HG03460 (cell line): ENCODE data around the gene MPC2.
"Not testable (repeated sequence)": the region's sequence is repeated elsewhere in the genome, so short reads cannot be mapped to it uniquely, and the experiment has no call there.

Experiments used
- ATAC-seq: cut with Tn5 transposase; IDR thresholded peaks from one replicate; pipeline ENCODE4 v1.9.1; 2021; ENCODE audit not compliant: unreplicated experiment

Gene MPC2

DNA sequence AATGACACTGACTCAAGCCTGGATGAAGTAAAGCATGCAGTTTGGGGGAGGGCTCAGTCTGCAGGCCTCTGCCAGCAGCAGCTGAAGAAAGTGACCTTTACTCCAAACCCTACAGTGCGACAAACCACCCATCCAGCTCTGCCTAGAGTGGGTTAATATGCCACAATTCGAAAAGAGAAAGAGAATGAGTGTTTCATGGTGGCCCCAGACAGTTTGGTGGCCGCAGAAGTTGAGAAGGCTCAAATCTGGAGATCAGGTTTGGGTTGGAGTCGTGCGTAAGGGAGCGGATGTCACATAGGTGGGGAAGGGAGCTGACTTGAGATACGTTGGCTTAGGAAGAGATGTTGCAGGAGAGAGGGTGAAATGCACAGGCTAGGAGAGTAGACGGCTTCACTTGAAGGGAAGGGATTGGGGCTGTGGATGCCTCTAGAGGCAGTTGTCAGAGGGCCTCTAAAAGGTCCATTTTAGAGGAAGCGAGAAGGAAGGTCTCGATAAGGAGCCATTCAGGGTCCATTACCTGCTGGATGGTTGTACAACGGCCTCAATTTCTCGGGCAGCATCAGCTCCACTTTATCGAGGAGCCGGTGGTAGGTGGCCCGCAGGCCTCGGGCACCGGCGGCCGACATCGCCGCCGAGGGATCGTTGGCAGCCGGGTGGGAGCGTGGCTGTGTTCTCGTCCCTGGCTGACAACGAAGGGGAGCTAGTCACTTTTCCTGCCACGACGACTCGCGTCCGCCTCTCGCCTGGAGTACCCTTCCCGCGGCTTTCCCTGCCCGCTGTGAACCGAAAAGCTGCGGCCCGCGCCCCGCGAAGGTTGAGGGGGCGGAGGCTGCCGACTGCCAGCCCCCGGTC lies 1.4 kb downstream of the MPC2 start:
- ATAC-seq = peak; percentile 5

- no peak for ATAC-seq
Measured at GRCh38 chr1:167934426-167935215, 2.3 kb downstream of the MPC2 start.

GRCh38 chr1:167933788-167934187 lies 3.1 kb downstream of the MPC2 start:
- no peak for ATAC-seq

GRCh38 chr1:167929725-167930124 lies 7.1 kb downstream of the MPC2 start:
- no peak for ATAC-seq

GRCh38 chr1:167928919-167929318 lies 8.0 kb downstream of the MPC2 start:
- not testable (repeated sequence) for ATAC-seq

DNA sequence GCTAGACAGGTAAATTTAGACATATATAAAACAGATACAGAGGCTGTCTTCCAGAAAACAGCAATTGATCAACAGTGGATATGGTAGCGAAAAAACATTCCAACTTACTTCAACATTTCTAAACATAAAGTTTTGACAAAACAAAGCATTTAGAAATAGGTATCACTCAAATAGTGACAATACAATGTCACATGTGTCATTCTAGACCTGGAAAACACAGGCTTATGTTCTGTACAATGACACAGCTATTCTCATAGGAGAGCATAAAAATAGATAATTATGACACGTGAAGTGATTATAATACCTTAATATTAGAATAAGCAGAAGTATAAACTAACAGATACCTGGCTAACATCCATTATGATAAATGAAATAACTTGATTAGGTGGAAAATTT lies 8.4 kb downstream of the MPC2 start:
- ATAC-seq = no peak

DNA sequence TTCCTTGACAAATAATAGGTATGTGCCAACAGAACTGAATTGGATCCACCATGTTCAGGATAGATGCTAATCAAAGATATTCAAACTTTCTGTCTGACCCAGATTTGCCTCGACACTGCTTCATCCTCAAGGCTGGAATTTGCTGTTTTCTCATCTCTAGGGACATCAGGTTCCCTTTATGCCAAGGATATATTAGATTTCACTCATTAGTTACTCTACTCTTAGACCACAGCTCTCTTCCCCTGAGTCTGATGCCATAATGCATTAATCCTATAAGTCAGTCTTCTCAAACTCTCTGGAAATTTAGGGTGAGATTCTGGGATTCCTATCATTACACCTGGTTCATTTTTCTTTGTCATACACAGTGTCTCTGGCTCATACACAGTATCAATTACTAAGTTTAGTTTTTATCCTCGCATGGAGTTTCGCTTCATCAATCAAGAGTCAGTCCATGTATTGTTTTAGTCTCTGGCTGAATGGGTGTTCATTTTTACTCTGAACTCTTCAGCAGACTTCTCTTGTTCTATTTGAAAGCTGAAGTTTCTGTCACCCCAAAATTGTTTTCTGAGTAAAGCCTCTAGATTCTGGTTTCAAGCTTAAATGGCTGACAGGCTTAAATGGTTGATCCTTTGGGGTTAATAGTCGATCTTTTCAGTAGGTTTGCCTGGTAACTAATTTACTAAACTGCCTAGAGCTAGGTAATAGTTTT lies 9.7 kb downstream of the MPC2 start:
- peak; percentile 64 for ATAC-seq

- ATAC-seq = no peak
Measured at GRCh38 chr1:167926486-167926997, 10.3 kb downstream of the MPC2 start.

GRCh38 chr1:167924543-167925231 lies 12.2 kb downstream of the MPC2 start:
- no peak for ATAC-seq

- ATAC-seq = no peak
Measured at GRCh38 chr1:167924102-167924501, 12.8 kb downstream of the MPC2 start.

DNA sequence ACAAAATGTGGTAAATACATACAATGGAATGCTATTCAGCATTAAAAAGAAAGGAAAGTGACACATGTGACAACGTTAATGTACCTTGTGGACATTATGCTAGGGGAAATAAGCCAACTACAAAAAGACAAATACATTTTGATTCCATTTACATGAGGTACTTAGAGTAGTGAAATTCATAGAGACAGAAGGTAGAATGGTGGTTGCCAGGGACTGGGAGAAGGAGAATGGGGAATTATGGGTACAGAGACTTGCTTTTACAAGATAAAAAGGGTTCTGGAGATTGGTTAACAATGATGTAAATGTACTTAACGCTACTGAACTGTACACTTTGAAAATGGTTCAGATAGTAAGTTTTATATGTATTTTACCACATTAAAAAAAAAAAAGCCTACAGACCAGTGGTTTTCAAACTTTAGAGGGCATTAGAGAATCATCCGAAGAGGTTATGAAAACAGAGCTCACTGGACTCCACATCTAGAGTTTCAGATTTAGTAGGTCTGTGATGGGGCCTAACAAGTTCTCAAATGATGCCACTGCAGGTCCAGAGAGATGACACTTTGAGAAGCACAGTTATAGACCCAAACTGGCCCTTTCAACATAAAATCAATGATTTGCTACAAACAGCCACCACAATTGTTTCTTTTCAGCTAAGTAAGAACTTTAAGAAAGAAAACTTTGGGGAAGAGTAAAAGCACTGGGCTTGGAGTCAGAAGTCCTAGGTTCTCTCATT lies 13.4 kb downstream of the MPC2 start:
- ATAC-seq = no peak

GRCh38 chr1:167922611-167923074 lies 14.2 kb downstream of the MPC2 start:
- ATAC-seq = no peak

GRCh38 chr1:167922023-167922422 lies 14.8 kb downstream of the MPC2 start:
- ATAC-seq = no peak

DNA sequence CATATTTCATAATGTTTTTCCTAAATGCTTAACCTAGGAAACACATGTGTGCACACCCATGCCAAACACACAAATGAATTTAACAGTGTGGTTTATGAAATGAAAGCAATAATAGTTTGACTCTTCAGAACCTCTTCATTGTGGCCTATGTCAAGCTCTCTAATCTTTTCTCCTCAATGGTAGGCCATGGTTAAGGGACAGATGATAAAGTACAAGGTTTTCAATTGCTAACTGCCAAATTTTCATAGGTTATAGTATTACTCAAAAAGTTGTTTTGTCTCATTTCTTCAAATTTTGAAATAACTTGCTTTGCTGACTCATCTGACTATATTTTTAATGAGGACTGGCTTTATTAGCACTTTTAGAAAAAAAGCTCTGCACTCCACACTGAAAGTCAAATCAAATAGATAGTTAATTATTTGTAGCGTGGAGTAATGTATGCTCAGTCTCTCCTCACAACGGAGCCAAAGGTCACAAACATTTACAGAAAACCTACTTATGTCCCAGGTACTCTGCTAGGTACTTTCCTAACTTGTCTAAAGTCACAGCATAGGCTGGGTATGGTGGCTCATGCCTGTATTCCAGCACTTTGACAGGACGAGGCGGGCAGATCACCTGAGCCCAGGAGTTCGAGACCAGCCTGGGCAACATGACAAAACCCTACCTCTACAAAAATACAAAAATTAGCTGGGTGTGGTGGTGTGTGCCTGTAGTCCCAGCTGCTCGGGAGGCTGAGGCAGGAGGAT lies 19.9 kb downstream of the MPC2 start:
- ATAC-seq = no peak

DNA sequence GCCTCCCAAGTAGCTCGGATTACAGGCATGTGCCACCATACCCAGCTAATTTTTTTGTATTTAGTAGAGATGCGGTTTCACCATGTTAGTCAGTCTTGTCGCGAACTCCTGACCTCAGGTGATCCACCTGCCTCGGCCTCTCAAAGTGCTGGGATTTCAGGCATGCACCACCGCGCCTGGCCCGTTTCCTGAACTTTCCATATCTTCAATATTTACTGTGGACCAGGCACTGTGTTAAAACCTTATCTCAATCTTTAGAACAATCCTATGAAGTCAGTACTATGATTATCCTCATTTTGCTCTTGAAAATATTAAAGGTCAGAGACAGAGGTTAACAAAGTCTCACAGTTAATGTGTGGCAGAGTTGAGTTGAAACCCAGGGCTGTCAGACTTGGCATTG lies 21.3 kb downstream of the MPC2 start:
- no peak for ATAC-seq

GRCh38 chr1:167913895-167914496 lies 22.9 kb downstream of the MPC2 start, which contains the start of gene ADCY10:
Gene ADCY10, minus strand, starts transcription at chr1:167914134. Its CDS starts 8,994 bp downstream, at chr1:167905140.
- ATAC-seq = no peak

DNA sequence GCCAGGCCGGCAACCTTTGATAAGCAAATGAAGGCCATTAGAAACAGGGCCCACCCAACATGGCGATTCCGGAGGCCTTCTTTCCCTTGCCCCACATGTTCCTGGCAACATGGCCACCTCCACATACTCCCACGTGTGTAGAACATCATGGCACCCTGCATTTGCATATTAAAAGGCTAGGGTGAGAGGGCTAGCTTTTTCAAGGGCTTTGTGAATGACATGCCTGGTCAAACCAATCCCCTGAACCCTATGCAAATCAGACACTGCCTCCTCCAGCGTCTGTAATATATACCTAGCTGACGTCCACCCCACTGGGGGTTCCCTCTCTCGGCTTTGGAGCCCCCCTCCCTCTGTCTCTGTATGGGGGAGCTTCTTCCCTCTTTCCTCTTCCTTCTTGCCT lies 24.6 kb downstream of the MPC2 start:
- ATAC-seq = no peak

DNA sequence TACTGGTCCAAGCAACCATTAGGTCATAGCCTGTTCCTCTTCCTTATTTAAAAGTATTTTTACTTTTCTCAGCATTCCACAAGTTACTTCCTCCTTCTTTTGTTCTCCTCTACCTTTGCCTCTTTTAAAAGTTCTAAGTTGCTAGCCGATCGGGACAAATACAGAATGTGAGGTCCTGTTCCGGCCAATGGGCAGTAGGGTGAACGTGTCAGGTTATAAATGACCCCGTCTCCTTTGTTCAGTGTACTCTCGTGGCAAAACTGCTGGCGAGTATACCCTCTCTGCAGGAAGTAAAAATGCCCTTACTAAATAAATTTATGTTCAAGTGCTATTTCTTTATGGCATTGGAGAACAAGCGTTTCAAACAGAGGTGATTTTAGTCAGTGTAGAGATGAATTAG lies 25.5 kb downstream of the MPC2 start:
- no peak for ATAC-seq

DNA sequence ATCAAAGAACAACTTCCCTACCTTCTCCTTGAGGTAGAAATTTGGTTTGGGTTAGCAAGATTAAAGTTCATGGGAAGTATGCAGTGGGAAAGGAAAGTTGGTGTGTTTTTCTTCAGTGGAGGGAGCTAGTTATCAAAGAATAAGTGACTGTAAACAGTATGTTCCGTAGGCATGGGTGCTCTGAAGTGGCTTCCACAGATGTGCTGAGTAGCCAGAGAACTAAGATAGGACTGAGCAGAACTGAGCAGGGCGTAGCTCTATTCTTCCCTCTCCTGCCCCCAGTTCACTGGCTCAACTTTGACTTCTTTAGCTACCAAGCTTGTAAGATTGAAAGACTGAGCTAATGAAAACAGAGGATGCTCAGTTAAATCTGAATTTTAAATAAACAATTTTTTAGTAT lies 26.3 kb downstream of the MPC2 start:
- ATAC-seq = no peak
